B cell (primary cell): Measurements from ENCODE around the gene SRCAP.
"Not testable (repeated sequence)": the region's sequence is repeated elsewhere in the genome, so short reads cannot be mapped to it uniquely, and the experiment has no call there.

Experiments used
- EZH2 ChIP-seq: IDR thresholded peaks from 2 replicates; pipeline ENCODE4 v1.6.1; 2012; ENCODE audit warnings: borderline replicate concordance, low read depth, mild to moderate bottlenecking, moderate library complexity, low read length; ENCODE audit not compliant: insufficient read depth, poor library complexity, severe bottlenecking
- TF ChIP-seq, protein P1 (sequence below): fragments of 200-600 bp; IDR thresholded peaks from one replicate; pipeline ENCODE4 v1.8.0; 2022; ENCODE audit warnings: antibody characterized with exemption, mild to moderate bottlenecking

DNA sequence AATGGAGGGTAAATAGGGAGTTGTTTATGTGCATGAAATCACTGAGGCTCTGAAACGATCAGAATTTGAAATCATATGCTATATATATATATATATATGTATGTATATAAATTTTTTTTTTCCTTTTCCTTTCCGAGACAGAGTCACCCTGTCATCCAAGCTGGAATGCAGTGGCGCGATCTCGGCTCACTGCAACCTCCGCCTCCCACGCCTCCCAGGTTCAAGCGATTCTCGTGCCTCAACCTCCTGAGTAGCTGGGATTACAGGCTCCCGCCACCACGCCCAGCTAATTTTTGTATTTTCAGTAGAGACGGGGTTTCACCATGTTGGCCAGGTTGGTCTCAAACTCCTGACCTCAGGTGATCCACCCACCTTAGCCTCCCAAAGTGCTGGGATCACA is 4.1 kb downstream of the SRCAP start:
- TF ChIP-seq, protein P1, sequence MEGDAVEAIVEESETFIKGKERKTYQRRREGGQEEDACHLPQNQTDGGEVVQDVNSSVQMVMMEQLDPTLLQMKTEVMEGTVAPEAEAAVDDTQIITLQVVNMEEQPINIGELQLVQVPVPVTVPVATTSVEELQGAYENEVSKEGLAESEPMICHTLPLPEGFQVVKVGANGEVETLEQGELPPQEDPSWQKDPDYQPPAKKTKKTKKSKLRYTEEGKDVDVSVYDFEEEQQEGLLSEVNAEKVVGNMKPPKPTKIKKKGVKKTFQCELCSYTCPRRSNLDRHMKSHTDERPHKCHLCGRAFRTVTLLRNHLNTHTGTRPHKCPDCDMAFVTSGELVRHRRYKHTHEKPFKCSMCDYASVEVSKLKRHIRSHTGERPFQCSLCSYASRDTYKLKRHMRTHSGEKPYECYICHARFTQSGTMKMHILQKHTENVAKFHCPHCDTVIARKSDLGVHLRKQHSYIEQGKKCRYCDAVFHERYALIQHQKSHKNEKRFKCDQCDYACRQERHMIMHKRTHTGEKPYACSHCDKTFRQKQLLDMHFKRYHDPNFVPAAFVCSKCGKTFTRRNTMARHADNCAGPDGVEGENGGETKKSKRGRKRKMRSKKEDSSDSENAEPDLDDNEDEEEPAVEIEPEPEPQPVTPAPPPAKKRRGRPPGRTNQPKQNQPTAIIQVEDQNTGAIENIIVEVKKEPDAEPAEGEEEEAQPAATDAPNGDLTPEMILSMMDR = not testable (repeated sequence)
- not testable (repeated sequence) for TF ChIP-seq EZH2
